NCI-H2227 (cell line): Measurements from ENCODE around the gene NCS1.

Experiments used
- DNase-seq: peaks from one replicate; lab custom pipeline; 2025; ENCODE audit not compliant: unreplicated experiment; lab: John Stamatoyannopoulos, UW

The NCS1 gene

GRCh38 chr9:130193103-130193502 lies 20.9 kb downstream of the NCS1 start:
- no peak for DNase-seq

GRCh38 chr9:130193531-130194377 lies 21.6 kb downstream of the NCS1 start:
- peak; percentile 63 for DNase-seq

GRCh38 chr9:130194378-130194932 lies 22.3 kb downstream of the NCS1 start:
- DNase-seq: no peak

GRCh38 chr9:130195638-130196037 lies 23.4 kb downstream of the NCS1 start:
- DNase-seq: no peak

GRCh38 chr9:130196643-130197042 lies 24.4 kb downstream of the NCS1 start:
- DNase-seq: peak; percentile 42

GRCh38 chr9:130197386-130197785 lies 25.2 kb downstream of the NCS1 start:
- no peak for DNase-seq

- DNase-seq: no peak
Observed at GRCh38 chr9:130197888-130198287, 25.7 kb downstream of the NCS1 start.

GRCh38 chr9:130198501-130199179 lies 26.4 kb downstream of the NCS1 start:
- no peak for DNase-seq

- DNase-seq: no peak
Observed at GRCh38 chr9:130199605-130200004, 27.4 kb downstream of the NCS1 start.

GRCh38 chr9:130200038-130200849 lies 28.0 kb downstream of the NCS1 start:
- no peak for DNase-seq

- DNase-seq: no peak
Observed at GRCh38 chr9:130201399-130201873, 29.2 kb downstream of the NCS1 start.

- no peak for DNase-seq
Observed at GRCh38 chr9:130201974-130202373, 29.8 kb downstream of the NCS1 start.

GRCh38 chr9:130204341-130204740 lies 32.1 kb downstream of the NCS1 start:
- no peak for DNase-seq

- DNase-seq: no peak
Observed at GRCh38 chr9:130204959-130205358, 32.8 kb downstream of the NCS1 start.

GRCh38 chr9:130205912-130206311 lies 33.7 kb downstream of the NCS1 start:
- DNase-seq: no peak

GRCh38 chr9:130206579-130206978 lies 34.4 kb downstream of the NCS1 start:
- no peak for DNase-seq

- no peak for DNase-seq
Observed at GRCh38 chr9:130207241-130207992, 35.2 kb downstream of the NCS1 start.

- peak; percentile 91 for DNase-seq
Observed at GRCh38 chr9:130208600-130209347, 36.6 kb downstream of the NCS1 start.

- no peak for DNase-seq
Observed at GRCh38 chr9:130209422-130209821, 37.2 kb downstream of the NCS1 start.
